ENCODE measurements around the gene PSMB4.
"Not testable (repeated sequence)": the region's sequence is repeated elsewhere in the genome, so short reads cannot be mapped to it uniquely, and the experiment has no call there.

The PSMB4 gene

DNA sequence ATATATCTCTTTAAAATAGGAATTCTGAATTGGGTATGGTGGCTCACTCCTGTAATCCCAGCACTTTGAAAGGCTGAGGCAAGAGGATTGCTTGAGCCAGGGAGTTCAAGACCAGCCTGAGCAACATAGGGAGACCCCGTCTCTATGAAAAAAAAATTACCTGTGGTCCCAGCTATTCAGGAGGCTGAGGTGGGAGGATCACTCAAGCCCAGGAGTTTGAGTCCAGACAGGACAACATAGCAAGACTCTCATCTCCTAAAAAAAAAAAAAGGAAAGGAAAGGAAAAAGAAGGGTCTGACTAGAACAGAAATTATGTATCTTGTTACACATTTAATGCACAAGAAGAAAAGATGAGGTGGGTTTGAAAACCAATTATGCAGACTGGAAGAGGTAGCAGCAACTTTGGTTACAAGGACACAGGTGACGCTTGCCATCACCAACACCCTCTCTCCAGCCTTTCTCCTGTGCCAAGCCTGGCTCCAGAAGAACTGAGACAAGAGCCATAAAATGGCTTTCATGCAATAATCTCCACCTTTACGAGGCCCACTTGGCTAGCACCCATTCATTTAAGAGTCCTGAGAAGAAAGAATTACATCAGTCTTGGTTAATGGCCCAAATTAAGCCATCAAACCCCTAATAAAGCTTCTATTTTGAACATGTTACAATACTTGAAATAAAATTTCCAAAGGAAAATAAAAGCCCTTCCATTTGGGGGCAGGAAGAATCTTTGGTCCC is 22.1 kb upstream of the PSMB4 start:
- H3K27ac ChIP-seq: no peak overlapping the region
- H3K4me3 ChIP-seq: no peak overlapping the region

- no peak overlapping the region for H3K27ac ChIP-seq
- no peak overlapping the region for H3K4me3 ChIP-seq
Measured at GRCh38 chr1:151384584-151384983, 14.8 kb upstream of the PSMB4 start.

DNA sequence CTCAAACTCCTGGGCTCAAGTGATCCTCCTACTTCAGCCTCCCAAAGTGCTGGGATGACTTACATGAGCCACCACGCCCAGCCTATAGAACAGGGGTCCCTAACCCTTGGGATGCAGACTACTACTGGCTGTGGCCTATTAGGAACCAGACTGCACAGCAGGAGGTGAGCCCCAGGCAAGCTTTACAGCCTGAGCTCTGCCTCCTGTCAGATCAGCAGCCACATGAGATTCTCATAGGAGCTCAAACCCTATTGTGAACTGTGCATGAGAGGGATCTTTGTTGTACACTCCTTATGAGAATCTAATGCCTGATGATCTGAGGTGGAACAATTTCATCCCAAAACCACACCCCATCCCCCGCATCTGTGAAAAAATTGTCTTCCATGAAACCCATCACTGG is 13.4 kb upstream of the PSMB4 start:
- H3K4me3 ChIP-seq: no peak overlapping the region

GRCh38 chr1:151390221-151391078 is 8.9 kb upstream of the PSMB4 start:
- not testable (repeated sequence) for H3K4me3 ChIP-seq, H3K27ac ChIP-seq

More for the DNA sequence above, 13.4 kb upstream of the PSMB4 start:
- H3K27ac ChIP-seq: no peak overlapping the region

DNA sequence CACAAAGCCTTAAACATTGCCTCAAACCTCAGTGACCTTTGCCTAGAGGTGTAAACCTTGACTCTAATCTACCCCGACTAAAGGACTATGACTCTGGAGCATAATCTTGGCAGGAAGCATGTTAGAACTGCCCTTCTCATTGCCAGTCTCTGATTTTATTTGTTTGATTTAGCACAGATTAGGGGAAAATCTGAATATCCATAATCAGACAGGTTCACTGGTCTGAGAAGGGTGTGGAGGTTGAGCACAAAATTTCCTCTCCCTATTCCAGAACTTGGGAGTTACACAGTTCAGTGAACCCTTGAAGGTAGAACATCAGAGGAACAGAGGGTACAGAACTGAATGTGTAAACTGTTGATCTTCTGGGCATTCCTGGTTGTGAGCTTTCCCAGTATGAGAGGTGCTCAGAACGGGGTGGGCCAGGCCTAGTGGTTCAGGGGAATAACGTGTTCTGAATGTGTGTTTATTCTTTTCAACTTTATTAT is 8.3 kb upstream of the PSMB4 start:
- no peak overlapping the region for H3K27ac ChIP-seq
- H3K4me3 ChIP-seq: no peak overlapping the region

DNA sequence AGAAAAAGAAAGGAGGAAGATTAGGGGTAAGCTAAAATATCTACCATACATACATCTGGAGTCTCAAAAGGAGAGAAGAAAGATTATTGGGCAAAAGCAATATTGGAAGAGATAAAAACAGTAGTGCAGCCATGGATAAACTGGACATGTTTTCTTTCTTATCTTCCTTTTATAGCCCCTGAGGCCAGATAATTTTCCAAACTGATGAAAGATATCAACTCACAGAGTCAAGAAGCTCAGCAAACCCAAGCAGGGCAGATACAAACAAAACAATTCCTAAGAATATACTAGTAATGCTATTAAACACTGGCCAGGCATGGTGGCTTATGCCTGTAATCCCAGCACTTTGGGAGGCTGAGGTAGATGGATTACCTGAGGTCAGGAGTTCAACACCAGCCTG is 5.8 kb upstream of the PSMB4 start:
- no peak overlapping the region for H3K4me3 ChIP-seq
- H3K27ac ChIP-seq: no peak overlapping the region

- not testable (repeated sequence) for H3K4me3 ChIP-seq, H3K27ac ChIP-seq
Measured at GRCh38 chr1:151396265-151396664, 3.1 kb upstream of the PSMB4 start.

DNA sequence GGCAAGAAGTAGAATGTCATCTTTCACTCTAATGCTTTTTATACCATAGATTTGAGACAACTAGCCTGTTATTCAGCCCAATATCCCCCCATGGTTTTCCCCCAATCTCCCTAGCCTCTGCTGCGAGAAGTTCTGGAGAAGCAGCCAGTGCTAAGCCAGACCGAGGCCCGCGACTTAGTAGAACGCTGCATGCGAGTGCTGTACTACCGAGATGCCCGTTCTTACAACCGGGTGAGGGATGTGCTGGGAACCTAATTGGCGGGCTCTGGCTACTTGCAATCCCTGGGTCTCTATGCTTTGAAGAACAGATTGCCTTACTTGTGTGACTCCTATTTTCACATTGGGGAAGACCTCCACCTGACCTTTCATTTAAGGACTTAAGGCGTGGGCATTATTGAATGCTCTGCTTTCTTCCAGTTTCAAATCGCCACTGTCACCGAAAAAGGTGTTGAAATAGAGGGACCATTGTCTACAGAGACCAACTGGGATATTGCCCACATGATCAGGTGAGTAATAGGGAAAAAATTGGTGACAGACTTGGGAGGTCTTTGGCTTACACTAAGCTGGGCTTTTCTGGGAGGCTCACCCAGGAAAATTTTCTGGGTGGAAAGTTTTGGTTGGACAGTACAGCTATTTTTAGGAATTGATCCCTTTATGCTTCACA is 1.9 kb downstream of the PSMB4 start:
- Histone ChIP-seq H3K4me3 (no peak overlapping the region), H3K27ac (peak overlapping the region in 1 of 21 experiments; percentile 90)

DNA sequence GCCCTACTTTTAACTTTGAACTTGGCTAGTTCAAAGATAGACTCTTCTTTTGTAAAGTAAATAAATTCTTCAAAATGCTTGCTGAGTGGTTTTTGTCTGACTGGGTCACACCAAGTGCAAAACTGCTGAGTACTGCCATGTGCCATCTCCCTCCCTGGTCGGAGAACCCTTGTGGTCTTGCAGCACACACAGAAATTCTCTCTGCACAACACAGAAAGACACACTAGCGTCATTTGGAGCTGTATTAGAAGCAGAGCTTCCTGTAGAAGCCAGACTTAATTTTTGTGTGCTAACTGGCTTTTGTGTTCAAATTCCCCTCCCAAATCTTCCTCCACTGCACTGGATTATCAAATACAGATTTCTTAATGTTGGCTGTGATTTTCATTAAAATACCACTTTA is 2.5 kb downstream of the PSMB4 start:
- Histone ChIP-seq H3K27ac (no peak overlapping the region), H3K4me3 (no peak overlapping the region)

DNA sequence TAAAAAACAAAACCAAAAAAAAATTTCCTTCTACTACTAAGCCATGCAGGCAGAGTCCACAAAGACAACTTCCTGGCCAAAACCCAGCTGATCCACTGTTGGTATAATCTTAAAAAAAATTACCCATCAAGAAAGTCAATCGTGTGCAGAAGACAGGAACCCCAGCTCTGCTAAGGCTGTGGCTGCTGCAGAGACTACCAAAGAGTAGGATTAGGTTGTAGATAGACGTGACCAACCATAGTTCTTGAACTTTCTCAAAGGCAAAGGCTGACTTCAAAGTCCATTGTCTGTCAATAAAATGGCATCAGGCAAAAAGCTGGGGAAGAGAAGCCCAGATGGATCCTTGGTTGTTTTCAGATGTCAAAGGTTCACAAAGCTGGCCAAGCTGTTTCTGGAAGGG is 3.4 kb downstream of the PSMB4 start:
- no peak overlapping the region for H3K27ac ChIP-seq
- H3K4me3 ChIP-seq: no peak overlapping the region

GRCh38 chr1:151403612-151404011 is 4.2 kb downstream of the PSMB4 start:
- H3K4me3 ChIP-seq: no peak overlapping the region
- H3K27ac ChIP-seq: no peak overlapping the region

DNA sequence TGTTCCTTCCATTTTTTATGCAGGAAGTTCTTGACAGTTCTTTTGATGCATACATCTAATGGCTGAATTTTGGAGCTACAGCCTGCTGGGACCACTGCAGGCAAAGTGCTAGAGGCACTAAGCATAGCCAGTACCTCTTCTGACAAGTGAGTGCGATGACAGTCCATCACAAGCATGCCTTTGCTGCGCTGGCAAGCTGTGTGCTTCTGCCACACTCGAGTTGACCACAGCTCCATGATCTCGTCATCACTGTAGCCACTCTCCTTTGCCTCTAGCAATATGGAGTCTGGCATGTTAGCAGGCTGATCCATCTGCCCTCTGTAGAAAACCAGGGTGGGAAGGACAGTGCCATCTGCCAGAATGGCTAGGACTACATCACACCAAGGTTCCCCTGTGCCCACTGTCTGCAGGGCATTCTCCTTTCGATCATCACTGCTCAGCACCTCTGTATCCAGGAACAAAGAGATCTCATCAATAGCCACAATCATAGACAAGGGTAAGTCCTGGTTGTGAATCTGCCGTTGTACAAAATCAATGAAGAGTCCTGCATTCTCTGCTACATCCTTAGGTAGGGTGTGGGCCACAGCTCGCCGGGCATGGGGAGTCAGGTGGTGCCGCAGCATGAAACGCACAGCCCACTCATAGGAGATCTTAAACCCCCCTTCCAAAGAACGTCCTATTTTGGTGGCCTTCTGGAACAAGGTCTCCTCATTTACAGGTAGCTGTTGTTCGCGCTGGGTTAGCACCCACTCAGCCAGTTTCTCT is 6.0 kb downstream of the PSMB4 start:
- peak overlapping the region in 1 of 21 experiments; percentile 49 for H3K27ac ChIP-seq

GRCh38 chr1:151406176-151406575 is 6.8 kb downstream of the PSMB4 start:
- no peak overlapping the region for H3K4me3 ChIP-seq

More for the DNA sequence above, 6.0 kb downstream of the PSMB4 start:
- no peak overlapping the region for H3K4me3 ChIP-seq

DNA sequence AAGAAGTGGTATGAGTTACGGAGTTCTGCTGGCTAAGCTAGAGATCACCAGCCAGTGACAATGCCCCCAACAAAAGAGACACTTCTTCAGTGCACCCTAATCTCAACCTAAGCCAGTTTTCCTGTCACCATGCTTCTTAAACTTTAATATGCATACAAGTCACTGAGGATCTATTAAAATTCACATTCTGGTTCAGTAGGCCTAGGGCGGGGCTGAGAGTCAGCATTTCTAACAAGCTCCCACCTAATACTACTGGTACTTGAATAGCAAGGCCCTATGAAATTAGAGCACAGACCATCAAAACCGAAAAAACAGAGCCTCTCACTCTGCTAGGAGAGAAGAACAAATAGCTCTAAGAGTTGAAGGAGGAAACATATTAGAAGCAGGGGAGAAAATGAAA is 7.9 kb downstream of the PSMB4 start:
- Histone ChIP-seq H3K4me3 (no peak overlapping the region), H3K27ac (peak overlapping the region in 1 of 21 experiments; percentile 56)

More at GRCh38 chr1:151406176-151406575, 6.8 kb downstream of the PSMB4 start:
- peak overlapping the region in 1 of 21 experiments; percentile 49 for H3K27ac ChIP-seq

DNA sequence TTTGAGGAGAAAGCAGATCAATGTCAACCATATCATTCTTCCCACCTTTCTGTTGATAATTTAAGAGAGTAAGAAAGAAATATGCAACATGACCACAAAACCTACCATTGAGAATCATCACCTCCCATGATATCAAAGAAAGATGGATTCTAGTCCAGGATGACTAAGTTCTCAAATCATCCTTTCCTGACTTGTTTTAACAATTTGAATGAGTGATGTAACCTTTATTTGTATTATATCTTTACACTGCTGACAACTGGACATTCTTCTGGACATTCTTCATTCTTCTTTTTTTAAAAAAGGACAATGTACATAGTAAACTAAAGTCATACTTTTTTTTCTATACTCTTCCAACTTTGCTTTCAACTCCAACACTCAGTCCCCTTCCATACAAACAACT is 9.5 kb downstream of the PSMB4 start:
- no peak overlapping the region for H3K27ac ChIP-seq
- no peak overlapping the region for H3K4me3 ChIP-seq

DNA sequence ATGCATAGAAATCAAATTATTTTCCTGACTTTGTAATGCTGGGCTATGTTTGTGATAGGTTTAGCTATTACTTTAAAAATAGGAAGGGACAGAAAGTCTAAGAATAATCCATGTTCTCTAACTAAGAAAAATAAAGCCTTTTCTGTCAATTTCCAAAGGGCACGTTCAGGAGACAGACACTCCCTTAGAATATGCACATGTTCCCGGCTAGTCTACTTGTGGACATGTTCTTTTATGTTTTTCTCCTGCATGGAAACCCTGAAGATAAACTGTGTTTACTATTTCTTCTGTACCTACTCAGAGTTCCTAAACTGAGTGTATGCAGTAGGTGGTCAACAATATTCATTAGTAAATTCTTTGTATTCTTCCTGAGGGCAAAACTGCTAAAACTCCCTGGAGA is 12.5 kb downstream of the PSMB4 start:
- no peak overlapping the region for H3K27ac ChIP-seq

DNA sequence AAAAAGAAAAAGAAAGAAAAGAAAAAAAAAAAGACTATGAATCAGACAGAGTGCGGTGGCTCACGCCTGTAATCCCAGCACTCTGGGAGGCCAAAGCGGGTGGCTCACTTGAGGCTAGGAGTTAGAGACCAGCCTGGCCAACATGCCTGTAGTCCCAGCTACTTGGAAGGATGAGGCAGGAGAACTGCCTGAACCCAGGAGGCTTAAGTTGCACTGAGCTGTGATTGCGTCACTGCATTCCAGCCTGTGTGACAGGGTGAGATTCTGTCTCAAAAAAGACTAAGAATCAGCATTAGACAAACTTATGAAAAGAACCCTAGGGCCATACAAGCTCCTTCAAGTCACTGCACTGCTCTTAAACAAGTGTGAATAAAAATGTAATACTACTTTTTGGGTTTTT is 16.9 kb downstream of the PSMB4 start:
- Histone ChIP-seq H3K4me3 (no peak overlapping the region), H3K27ac (no peak overlapping the region)

More for the DNA sequence above, 12.5 kb downstream of the PSMB4 start:
- no peak overlapping the region for H3K4me3 ChIP-seq

DNA sequence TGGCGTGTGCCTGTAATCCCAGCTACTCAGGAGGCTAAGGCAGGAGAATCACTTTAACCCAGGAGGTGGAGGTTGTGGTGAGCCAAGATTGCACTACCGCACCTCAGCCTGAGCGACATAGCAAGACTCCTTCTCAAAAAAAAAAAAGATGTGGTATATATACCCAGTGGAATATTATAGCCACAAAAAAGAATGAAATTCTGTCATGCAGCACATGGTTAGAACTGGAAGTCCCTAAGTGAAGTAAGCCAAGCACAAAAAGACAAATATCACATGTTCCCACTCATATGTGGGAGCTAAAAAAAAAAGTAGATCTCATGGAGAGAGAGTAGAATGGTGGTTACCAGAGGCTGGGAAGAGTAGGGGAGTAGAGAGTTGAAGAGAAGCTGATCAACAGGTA is 18.7 kb downstream of the PSMB4 start:
- Histone ChIP-seq H3K4me3 (no peak overlapping the region), H3K27ac (no peak overlapping the region)

DNA sequence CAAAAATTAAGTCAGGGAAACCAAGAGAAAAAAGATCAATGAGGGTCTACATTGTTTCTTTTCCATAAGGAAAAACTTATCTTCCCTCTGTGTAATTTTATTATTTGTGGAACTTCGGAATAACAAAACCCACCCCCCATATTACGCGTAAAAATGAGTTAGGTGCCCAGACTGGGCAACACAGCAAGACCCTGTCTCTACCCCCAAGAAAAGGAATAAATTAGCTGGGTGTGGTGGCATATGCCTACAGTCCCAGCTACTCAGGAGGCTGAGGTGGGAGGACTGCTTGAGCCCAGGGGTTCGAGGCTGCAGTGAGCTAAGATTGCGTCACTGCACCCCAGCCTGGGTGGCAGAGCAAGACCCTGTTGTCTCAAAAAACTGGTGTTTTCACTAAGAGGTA is 20.4 kb downstream of the PSMB4 start:
- H3K4me3 ChIP-seq: no peak overlapping the region
- no peak overlapping the region for H3K27ac ChIP-seq

- H3K27ac ChIP-seq: no peak overlapping the region
- no peak overlapping the region for H3K4me3 ChIP-seq
Measured at GRCh38 chr1:151425103-151425502, 25.7 kb downstream of the PSMB4 start.

All from skin epidermis (tissue), 12 donors.